SW 1271 (cell line): ENCODE measurements around the gene TSFM.
"Not testable (repeated sequence)": the region's sequence is repeated elsewhere in the genome, so short reads cannot be mapped to it uniquely, and the experiment has no call there.

ENCODE experiments used
- DNase-seq, 2 experiments: peaks; one replicate each; lab custom pipeline; 2025; lab: John Stamatoyannopoulos, UW

TSFM gene

GRCh38 chr12:57763881-57764661, 18.5 kb upstream of the TSFM start:
- no peak for DNase-seq

GRCh38 chr12:57764662-57765002, 18.0 kb upstream of the TSFM start:
- DNase-seq = no peak

- peak in 1 of 2 experiments; percentile 58 for DNase-seq
These were observed 17.4 kb upstream of the TSFM start for GRCh38 chr12:57765003-57765697.

GRCh38 chr12:57765698-57766463, 16.7 kb upstream of the TSFM start:
- no peak for DNase-seq

GRCh38 chr12:57766464-57767304, 15.9 kb upstream of the TSFM start, which contains the start of gene CYP27B1:
TSS of gene CYP27B1 (minus strand) at chr12:57767078. CDS start at chr12:57767041, 37 bp downstream.
- DNase-seq = peak in 1 of 2 experiments; percentile 34

GRCh38 chr12:57767305-57767698, 15.3 kb upstream of the TSFM start:
- no peak for DNase-seq

GRCh38 chr12:57767876-57768275, 14.7 kb upstream of the TSFM start:
- DNase-seq = no peak

GRCh38 chr12:57769594-57769993, 13.0 kb upstream of the TSFM start:
- DNase-seq = no peak

- no peak for DNase-seq
These were observed 11.9 kb upstream of the TSFM start for GRCh38 chr12:57770734-57771133.

GRCh38 chr12:57771236-57771872, 11.2 kb upstream of the TSFM start:
- DNase-seq = peak; percentile 88 to 93

- peak; percentile 94 for DNase-seq
These were observed 10.6 kb upstream of the TSFM start, which contains the start of gene METTL1 for GRCh38 chr12:57771873-57772428. TSS of gene METTL1 (minus strand) at chr12:57772105. CDS start at chr12:57772083, 22 bp downstream.

- peak; percentile 76 to 79 for DNase-seq
These were observed 9.9 kb upstream of the TSFM start, which contains the start of gene EEF1AKMT3 for GRCh38 chr12:57772429-57773322. TSS of gene EEF1AKMT3 (plus strand) at chr12:57772614. CDS start at chr12:57772725, 111 bp downstream.

- DNase-seq = not testable (repeated sequence)
These were observed 8.0 kb upstream of the TSFM start for GRCh38 chr12:57774634-57775033.

- DNase-seq = no peak
These were observed 7.5 kb upstream of the TSFM start for GRCh38 chr12:57775044-57775443.

GRCh38 chr12:57775563-57776246, 6.9 kb upstream of the TSFM start:
- DNase-seq = no peak

GRCh38 chr12:57776247-57776587, 6.4 kb upstream of the TSFM start:
- no peak for DNase-seq

- no peak for DNase-seq
These were observed 5.2 kb upstream of the TSFM start for GRCh38 chr12:57777367-57777766.

- no peak for DNase-seq
These were observed 4.7 kb upstream of the TSFM start for GRCh38 chr12:57777911-57778310.

- DNase-seq = no peak
These were observed 2.9 kb upstream of the TSFM start for GRCh38 chr12:57779736-57780135.
